CD4-positive, alpha-beta T cell (primary cell): Measurements from ENCODE around the gene SLC20A1. TPM values are rescaled to one million over a fixed set of nuclear protein-coding genes. Genes with fewer than 3 reads are reported as not detected.

ENCODE experiments used
- ATAC-seq: fragments of 200-7000 bp; cut with Tn5 transposase; one replicate; pipeline ENCODE4 v1.10.0; 2022; ENCODE audit warnings: mild to moderate bottlenecking; ENCODE audit not compliant: poor library complexity
- CTCF ChIA-PET: fragments of 350-600 bp; sonication (Branson Sonifier 250); formaldehyde crosslinking; loops from one replicate; lab custom pipeline; 2021; ENCODE audit warnings: antibody characterized with exemption, inconsistent platforms; lab: Charles Lee
- POLR2A ChIA-PET: fragments of 350-600 bp; sonication (Branson Sonifier 250); formaldehyde crosslinking; loops from one replicate; lab custom pipeline; 2021; ENCODE audit warnings: antibody characterized with exemption, inconsistent platforms; lab: Charles Lee
- DNase-seq, 14 experiments: peaks; one replicate each; pipeline ENCODE4 v3.0.0-alpha.2; 2013 to 2020; ENCODE audit warnings: mixed read lengths in 2 of 14
- H3K27ac ChIP-seq, 2 donors: one replicate each; pipeline versions ENCODE4 v1.5.1 to v1.7.0; 2013; ENCODE audit warnings: low read length in 2 of 2, low read depth in 1 of 2, mild to moderate bottlenecking in 1 of 2
- H3K27me3 ChIP-seq, 2 experiments: 1 replicate in 1 of 2; 2 replicates in 1 of 2; pipeline versions ENCODE4 v1.6.1 to v1.7.0; 2013; ENCODE audit warnings: low read length in 2 of 2, control low read depth in 1 of 2, mild to moderate bottlenecking in 1 of 2, moderate library complexity in 1 of 2; ENCODE audit not compliant: insufficient read depth in 2 of 2, control insufficient read depth in 1 of 2
- H3K36me3 ChIP-seq: one replicate; pipeline ENCODE4 v1.6.1; 2013; ENCODE audit warnings: low read length, control low read depth; ENCODE audit not compliant: insufficient read depth
- H3K4me1 ChIP-seq: one replicate; pipeline ENCODE4 v1.6.1; 2013; ENCODE audit warnings: low read length, control low read depth; ENCODE audit not compliant: insufficient read depth
- H3K4me3 ChIP-seq: one replicate; pipeline ENCODE4 v1.5.1; 2013; ENCODE audit warnings: mild to moderate bottlenecking, low read length, moderate library complexity
- H3K9me3 ChIP-seq, 2 experiments: 1 replicate in 1 of 2; 2 replicates in 1 of 2; pipeline versions ENCODE4 v1.6.1 to v1.7.0; 2013; ENCODE audit warnings: low read length in 2 of 2, mild to moderate bottlenecking in 2 of 2, control low read depth in 1 of 2, moderate library complexity in 1 of 2; ENCODE audit not compliant: control insufficient read depth in 1 of 2, insufficient read depth in 1 of 2
- H3K27ac Mint-ChIP-seq: one replicate; pipeline ENCODE4 v1.8.0; 2020; ENCODE audit warnings: mixed read lengths
- H3K27me3 Mint-ChIP-seq: one replicate; pipeline ENCODE4 v1.8.0; 2021; ENCODE audit warnings: mixed read lengths
- H3K36me3 Mint-ChIP-seq: one replicate; pipeline ENCODE4 v1.8.0; 2021; ENCODE audit warnings: low read depth, mixed read lengths
- H3K4me1 Mint-ChIP-seq: one replicate; pipeline ENCODE4 v1.8.0; 2021; ENCODE audit warnings: low read depth, mixed read lengths
- H3K4me3 Mint-ChIP-seq: one replicate; pipeline ENCODE4 v1.8.0; 2020; ENCODE audit warnings: mild to moderate bottlenecking, mixed read lengths
- H3K9me3 Mint-ChIP-seq: one replicate; pipeline ENCODE4 v1.8.0; 2020; ENCODE audit warnings: mixed read lengths
- CTCF ChIP-seq: fragments of 200-600 bp; IDR thresholded peaks from one replicate; pipeline ENCODE4 v1.8.0; 2022; ENCODE audit warnings: antibody characterized with exemption, mild to moderate bottlenecking
- intact Hi-C, 2 experiments: fragments of 100-400 bp; cut with DNase I in 1 of 2; cut with micrococcal nuclease in 1 of 2; formaldehyde crosslinking; loops; one replicate each; pipeline versions ENCODE4 v1.15.1 to v1.9.0; 2023 to 2025; cut with DNase I, micrococcal nuclease
- total RNA-seq, 174 experiments: library from RNA in 2 of 174; stranded (reverse) in 2 of 174; gene quantifications; one replicate each; pipeline ENCODE4 v1.2.3 and lab custom pipeline; 2021 to 2026

The SLC20A1 gene
- total RNA-seq, 2 experiments from 2014 or later: 130 to 139 TPM

GRCh38 chr2:112670252-112671022 is 24.7 kb downstream of the SLC20A1 start:
- no peak overlapping the region for H3K27ac ChIP-seq
- peaks cover 2% of the 10 kb centered on the region for H3K36me3 ChIP-seq
- TF ChIP-seq CTCF: no peak
- CTCF ChIA-PET: interaction anchor here (1.0 to 1.5 kb wide), 2 partner anchors 44 to 79 kb away, joined by 3 to 5 read pairs; no protein-coding TSS in a partner anchor
- POLR2A ChIA-PET: no interaction called here
- intact Hi-C loops: no loop called here
- Mint-ChIP-seq H3K36me3 (peaks cover 11% of the 10 kb centered on the region), H3K9me3 (no peaks in the 10 kb centered on the region), H3K4me1 (no peaks in the 10 kb centered on the region), H3K4me3 (no peak overlapping the region), H3K27me3 (no peaks in the 10 kb centered on the region), H3K27ac (no peak overlapping the region)
- no peaks in the 10 kb centered on the region for H3K4me1 ChIP-seq
- H3K4me3 ChIP-seq: no peak overlapping the region
- DNase-seq (no peak), ATAC-seq (no peak)
- no peaks in the 10 kb centered on the region for H3K9me3 ChIP-seq
- no peaks in the 10 kb centered on the region for H3K27me3 ChIP-seq

- Histone ChIP-seq H3K27ac (no peak overlapping the region), H3K4me1 (no peaks in the 10 kb centered on the region), H3K36me3 (no peaks in the 10 kb centered on the region), H3K9me3 (no peaks in the 10 kb centered on the region), H3K27me3 (no peaks in the 10 kb centered on the region), H3K4me3 (no peak overlapping the region)
- intact Hi-C loops: no loop called here
- ChIA-PET CTCF (interaction anchor here (1.0 to 1.5 kb wide), 3 partner anchors 8 to 45 kb away, joined by 3 to 5 read pairs (median 4); no protein-coding TSS in a partner anchor), POLR2A (no interaction called here)
- Mint-ChIP-seq H3K4me3 (no peak overlapping the region), H3K9me3 (no peaks in the 10 kb centered on the region), H3K4me1 (no peaks in the 10 kb centered on the region), H3K27me3 (no peaks in the 10 kb centered on the region), H3K36me3 (peaks cover 2% of the 10 kb centered on the region), H3K27ac (no peak overlapping the region)
- DNase-seq (no peak), ATAC-seq (no peak)
- no peak for TF ChIP-seq CTCF
Observed at GRCh38 chr2:112671801-112672200, 26.1 kb downstream of the SLC20A1 start.

GRCh38 chr2:112673008-112673407 is 27.3 kb downstream of the SLC20A1 start:
- Mint-ChIP-seq H3K27ac (no peak overlapping the region), H3K4me3 (no peak overlapping the region), H3K36me3 (no peaks in the 10 kb centered on the region), H3K4me1 (no peaks in the 10 kb centered on the region), H3K27me3 (no peaks in the 10 kb centered on the region), H3K9me3 (no peaks in the 10 kb centered on the region)
- TF ChIP-seq CTCF: no peak
- Histone ChIP-seq H3K36me3 (no peaks in the 10 kb centered on the region), H3K4me1 (no peaks in the 10 kb centered on the region), H3K9me3 (no peaks in the 10 kb centered on the region), H3K27ac (no peak overlapping the region), H3K27me3 (no peaks in the 10 kb centered on the region), H3K4me3 (no peak overlapping the region)
- ChIA-PET POLR2A (no interaction called here), CTCF (interaction anchor here (1.1 kb wide), 1 partner anchor 28 kb away, joined by 4 read pairs; no protein-coding TSS in a partner anchor)
- intact Hi-C loops: no loop called here
- no peak for ATAC-seq
- no peak for DNase-seq
